ENCODE measurements around the gene TRERF1.

The TRERF1 gene

DNA sequence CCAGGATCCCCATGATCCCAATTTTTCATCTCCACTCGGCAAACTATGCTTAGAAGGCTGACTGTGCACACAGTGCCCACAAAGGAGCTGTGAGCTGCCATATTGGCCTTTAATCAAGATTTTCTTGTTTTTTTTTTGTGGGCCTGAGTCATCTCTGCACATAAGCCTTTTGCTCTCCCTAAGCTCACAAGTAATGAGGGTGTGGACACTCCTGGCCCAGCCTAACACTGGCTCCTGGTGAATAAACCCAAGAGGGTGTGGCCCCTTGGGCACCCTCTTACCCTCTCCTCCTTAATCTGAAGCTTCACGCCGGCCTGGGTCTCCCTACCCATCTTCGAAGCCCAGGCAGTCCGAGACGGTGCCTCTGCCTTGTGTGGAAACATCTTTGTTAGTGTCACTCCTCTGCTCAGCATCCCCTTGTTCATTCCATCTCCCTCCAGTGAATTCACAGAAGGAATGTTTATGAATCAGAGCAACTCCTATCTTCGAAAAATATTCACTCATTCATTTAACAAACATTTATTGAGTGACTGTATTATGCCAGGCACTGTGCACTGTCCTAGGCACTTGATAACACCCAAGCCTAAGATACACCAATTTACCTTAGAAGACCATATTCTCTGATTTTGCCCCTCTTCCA lies 211.9 kb downstream of the TRERF1 start:
- H3K27ac ChIP-seq = peak overlapping the region in 1 of 2 donors; percentile 10
- H3K4me3 ChIP-seq = no peak overlapping the region
- TF ChIP-seq, protein P1, sequence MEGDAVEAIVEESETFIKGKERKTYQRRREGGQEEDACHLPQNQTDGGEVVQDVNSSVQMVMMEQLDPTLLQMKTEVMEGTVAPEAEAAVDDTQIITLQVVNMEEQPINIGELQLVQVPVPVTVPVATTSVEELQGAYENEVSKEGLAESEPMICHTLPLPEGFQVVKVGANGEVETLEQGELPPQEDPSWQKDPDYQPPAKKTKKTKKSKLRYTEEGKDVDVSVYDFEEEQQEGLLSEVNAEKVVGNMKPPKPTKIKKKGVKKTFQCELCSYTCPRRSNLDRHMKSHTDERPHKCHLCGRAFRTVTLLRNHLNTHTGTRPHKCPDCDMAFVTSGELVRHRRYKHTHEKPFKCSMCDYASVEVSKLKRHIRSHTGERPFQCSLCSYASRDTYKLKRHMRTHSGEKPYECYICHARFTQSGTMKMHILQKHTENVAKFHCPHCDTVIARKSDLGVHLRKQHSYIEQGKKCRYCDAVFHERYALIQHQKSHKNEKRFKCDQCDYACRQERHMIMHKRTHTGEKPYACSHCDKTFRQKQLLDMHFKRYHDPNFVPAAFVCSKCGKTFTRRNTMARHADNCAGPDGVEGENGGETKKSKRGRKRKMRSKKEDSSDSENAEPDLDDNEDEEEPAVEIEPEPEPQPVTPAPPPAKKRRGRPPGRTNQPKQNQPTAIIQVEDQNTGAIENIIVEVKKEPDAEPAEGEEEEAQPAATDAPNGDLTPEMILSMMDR (IDR thresholded peaks at IDR 0.05) = no peak
- no peak for DNase-seq (ENCODE audit: low spot score)

DNA sequence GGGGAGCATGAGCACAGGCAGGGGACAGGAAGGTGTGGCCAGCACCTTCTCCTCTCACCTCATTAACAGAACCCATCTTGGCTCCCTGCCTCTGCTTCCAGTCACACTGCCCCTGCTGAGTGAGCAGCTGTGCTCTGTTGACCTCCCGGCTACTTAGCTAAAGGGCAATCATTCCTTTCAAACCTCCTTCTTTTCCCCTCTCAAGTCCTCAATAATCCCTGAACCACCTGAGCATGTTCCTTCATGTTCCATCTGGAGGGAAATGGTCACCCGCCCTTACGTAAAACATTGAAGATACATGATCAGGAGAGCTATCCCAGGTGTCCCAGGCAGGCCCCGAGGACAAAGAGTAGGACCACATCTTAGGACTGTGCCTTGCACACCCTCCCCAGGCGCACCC lies 212.4 kb downstream of the TRERF1 start:
- Histone ChIP-seq H3K4me3 (no peak overlapping the region), H3K27ac (no peak overlapping the region)
- TF ChIP-seq, protein P1 (IDR thresholded peaks at IDR 0.05) = no peak
- DNase-seq (ENCODE audit: low spot score) = no peak

DNA sequence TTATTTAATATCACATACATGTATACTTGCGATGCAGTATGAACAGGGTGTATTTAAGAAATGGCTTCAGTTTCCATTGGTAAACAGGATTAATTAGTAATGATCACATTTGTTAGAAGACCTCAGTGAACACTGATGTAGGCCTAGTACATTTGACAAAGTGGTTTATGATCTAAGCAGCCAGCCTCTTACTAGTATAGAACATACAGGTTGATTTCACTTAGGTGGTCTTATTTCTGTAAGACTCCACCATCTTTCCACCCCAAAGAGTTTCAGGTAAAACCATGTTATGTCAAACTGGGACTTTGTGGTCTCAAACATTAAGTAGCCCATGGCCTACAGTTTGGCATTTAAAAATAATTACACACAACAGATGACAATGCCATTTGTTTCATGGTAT lies 213.9 kb downstream of the TRERF1 start:
- DNase-seq (ENCODE audit: low spot score) = no peak
- H3K4me3 ChIP-seq = no peak overlapping the region
- no peak overlapping the region for H3K27ac ChIP-seq
- TF ChIP-seq, protein P1 (IDR thresholded peaks at IDR 0.05) = no peak

DNA sequence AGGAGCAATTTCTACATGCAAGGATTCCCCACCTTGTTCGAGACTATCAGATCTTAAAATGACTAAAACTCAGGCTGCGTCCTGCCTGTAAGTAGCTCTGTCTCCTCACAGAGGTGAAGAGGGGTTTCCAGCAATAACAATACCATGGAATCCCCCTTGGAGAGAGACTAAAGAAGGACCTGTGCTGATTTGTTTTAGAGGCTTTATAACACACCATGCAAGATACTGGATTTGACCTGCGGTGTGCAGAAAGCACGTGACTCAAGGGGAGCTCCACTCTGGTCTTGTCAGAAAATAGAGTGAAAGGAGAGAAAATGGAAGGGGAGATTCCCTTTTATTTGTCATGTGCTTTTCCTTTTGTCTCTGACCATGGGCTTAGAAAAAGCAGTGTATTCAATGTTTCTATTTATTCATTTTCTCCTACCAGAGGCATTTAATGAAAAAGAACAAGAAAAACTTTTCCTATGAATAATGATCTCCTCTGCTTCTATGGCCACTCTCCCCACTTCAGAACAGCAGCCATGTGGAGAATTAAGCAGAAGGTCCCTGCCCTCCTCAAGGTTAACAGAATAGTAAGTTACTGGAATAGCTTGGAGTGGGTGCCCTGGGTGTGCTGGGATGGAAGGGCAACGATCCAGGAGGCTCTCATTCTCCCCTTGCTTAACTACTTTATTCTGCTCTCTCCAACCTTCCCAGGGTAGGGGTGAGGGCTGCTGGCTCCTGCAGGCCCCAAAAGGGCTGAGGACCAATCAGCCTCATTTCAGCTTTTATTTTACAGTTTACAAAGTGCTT lies 214.8 kb downstream of the TRERF1 start:
- no peak overlapping the region for H3K27ac ChIP-seq
- DNase-seq (ENCODE audit: low spot score) = no peak
- TF ChIP-seq, protein P1 (IDR thresholded peaks at IDR 0.05) = no peak
- H3K4me3 ChIP-seq = no peak overlapping the region

DNA sequence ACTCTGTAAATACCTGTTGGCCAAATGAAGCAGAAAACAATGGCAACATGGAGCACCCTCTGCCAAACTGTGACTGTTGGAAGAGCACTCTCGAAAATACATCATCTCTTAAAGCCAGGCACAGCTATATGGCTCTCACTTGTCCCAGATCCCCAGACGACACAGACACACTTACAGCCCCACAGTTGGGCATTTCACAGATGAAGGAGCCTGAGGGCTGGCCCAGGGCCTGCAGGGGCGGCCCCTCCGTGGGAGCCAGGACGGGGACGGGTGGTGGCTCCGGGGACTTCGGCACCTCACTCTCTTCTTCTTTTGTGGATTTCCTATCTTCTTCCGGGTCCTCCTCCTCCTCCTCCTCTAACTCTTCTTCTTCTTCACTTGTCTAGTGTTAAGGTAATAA lies 215.7 kb downstream of the TRERF1 start:
- TF ChIP-seq, protein P1 (IDR thresholded peaks at IDR 0.05) = no peak
- no peak overlapping the region for H3K4me3 ChIP-seq
- DNase-seq (ENCODE audit: low spot score) = no peak
- no peak overlapping the region for H3K27ac ChIP-seq

DNA sequence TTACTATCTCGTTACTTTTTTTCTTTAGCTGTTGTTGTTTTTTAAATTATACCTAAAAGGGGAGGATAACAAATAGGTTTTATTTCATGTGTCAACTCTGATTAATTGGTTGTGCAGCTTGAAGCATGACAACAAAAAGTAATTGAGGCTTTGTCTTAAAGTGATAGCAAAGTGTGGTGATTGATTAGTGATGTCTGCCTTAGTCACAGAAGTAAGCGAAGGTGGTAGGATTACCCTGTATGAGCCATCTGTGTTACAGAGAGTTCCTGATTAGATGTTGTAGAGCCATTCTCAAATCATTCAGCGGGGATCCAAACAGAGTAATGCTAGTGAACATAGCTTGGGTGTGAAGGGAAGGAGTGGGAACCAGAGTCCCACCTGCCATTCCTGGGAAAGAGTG lies 219.7 kb downstream of the TRERF1 start:
- TF ChIP-seq, protein P1 (IDR thresholded peaks at IDR 0.05) = no peak
- no peak for DNase-seq (ENCODE audit: low spot score)
- no peak overlapping the region for H3K27ac ChIP-seq

More for the DNA sequence above, 219.7 kb downstream of the TRERF1 start:
- no peak overlapping the region for H3K4me3 ChIP-seq
